NOMO-1 treated with DMSO at 0.1 percent for 48 hours (cell line): Measurements from ENCODE around the gene ITGB5.
"Not testable (repeated sequence)": the region's sequence is repeated elsewhere in the genome, so short reads cannot be mapped to it uniquely, and the experiment has no call there.

ENCODE experiments used
- DNase-seq: peaks from one replicate; lab custom pipeline; 2025; ENCODE audit not compliant: unreplicated experiment; lab: John Stamatoyannopoulos, UW

Gene ITGB5

DNA sequence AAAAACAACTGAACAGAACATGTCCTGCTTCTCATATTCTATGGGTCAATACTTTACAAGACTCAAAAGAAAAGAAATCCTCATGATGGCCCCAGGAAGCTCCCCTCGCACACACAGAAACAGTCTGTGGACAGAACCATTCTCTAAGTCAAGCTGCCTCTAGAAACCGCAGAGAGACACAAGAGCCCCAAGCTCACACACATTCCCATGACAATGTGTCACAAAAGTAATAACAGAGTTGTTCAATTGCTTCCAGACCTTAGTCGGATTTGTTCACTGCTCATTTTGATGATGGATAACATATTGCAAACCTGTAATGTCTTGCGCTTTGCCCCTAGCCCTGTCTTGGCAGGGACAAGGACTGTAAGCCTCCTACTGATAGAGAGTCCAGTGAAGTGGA lies 96.0 kb downstream of the ITGB5 start:
- no peak for DNase-seq

DNA sequence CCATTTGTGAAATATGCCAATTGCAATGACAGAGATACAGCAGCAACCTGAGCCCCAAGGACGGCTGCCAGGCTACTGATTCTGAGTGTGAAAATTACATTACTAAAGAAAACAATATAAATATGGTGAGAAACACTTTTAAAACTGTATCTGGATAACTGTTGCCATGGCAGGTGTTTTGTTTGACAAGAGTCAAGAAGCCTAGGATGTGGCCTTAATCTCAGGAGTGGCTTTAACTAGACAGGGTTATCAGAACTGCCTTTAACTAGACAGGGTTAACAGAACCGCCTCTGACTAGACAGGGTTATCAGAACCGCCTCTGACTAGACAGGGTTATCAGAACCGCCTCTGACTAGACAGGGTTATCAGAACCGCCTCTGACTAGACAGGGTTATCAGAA lies 98.1 kb downstream of the ITGB5 start:
- not testable (repeated sequence) for DNase-seq

DNA sequence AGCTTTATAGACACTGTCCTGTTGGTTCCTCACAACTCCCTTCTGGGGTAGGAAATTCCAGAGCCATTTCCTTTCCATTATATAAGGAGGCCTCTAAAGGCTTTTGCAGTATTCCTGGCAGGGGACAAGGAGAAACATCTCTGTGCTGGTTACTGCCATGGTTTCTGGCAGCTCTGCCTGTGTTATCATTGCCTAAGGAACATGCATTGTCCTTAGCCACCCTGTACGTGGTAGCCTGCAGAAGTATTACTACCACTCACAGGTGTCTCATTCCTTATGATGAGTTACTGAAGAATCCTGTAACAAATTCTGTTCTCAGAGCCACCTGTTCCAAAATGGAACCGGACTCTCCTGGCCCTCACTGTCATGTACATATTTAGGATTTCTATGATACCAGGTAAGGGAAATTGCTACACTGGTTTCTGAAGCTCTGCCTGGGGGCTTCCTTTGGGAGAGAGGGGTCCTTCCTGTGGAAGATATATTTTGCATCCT lies 98.9 kb downstream of the ITGB5 start:
- no peak for DNase-seq

DNA sequence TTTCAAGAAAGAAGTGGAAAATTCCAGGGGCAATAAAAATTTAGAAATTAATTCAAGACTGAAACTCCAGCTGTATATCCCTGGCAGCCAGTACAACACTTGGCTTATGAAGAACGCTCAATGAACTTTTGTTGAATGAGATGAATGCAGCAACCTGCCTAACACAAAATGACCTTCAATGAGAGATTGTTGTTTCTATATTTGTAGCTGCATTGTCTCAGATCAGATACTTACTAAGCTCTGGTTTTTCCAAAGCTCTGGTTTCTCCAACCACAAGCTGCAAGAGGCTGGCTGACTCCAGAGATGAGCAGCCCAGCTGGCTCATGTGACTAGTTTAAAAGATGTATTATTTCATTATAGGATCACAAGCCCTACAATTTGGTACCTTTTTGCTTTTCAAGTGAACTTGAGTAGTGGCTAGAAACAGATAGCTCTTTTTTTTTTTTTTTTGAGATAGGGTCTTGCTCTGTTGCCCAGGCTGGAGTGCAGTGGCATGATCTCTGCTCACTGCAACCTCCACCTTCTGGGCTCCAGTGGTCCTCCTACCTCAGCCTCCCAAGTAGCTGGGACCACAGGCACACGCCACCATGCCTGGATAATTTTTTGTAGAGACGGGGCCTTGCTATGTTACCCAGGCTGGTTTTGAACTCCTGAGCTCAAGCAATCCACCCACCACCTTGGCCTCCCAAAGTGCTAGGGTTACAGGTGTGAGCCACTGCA lies 99.5 kb downstream of the ITGB5 start:
- no peak for DNase-seq

DNA sequence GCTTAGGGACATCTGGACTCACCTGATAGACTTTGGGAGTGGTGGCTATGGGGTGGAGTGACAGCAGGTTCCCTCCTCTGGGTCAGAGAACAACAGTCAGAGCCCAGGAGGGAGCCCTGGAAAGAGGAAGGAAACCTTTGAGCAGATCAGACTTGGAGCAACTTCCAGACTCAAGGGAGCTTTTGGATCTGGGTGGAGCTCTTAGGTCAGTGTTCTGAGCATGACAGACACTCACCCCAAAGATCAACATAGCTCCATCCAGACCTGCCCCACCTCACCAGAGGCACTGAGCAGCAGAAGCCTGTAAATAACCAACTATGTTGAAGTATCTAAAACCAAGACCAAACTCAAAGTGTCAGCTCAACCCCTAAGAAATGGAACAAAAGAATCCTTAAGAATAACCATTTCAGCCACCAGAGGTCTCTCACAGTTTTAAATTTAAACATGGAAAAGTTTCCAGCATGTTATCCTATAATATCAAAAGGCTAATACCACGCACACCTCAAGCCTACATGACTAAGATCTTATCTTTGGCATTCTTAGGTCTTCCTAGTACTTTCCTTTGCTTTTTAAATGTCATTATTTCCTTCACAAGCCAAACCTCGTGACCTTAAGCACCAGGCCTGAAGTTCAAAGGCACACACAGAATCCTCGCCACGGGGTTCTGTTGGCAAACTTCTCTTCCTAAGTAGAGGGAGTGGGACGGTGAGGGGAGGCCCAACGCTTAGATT lies 100.5 kb downstream of the ITGB5 start:
- DNase-seq = no peak

DNA sequence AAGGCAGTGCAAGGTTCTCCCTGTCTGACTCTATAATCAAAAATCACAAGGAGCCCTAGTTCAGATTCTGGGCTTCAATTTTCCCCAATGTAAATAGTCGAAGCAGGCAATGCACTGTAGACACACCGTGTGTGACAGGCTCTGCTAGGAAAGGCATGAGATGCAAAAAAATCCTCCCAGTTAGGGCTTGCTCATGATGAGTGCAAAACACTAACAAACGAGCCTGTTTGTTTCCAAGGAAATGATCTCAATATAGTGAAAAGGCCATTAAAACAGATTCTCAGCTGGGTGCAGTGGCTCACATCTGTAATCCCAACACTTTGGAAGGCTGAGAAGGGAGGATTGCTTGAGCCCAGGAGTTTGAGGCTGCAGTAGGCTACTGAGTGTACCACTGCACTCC lies 101.2 kb downstream of the ITGB5 start:
- DNase-seq = no peak

DNA sequence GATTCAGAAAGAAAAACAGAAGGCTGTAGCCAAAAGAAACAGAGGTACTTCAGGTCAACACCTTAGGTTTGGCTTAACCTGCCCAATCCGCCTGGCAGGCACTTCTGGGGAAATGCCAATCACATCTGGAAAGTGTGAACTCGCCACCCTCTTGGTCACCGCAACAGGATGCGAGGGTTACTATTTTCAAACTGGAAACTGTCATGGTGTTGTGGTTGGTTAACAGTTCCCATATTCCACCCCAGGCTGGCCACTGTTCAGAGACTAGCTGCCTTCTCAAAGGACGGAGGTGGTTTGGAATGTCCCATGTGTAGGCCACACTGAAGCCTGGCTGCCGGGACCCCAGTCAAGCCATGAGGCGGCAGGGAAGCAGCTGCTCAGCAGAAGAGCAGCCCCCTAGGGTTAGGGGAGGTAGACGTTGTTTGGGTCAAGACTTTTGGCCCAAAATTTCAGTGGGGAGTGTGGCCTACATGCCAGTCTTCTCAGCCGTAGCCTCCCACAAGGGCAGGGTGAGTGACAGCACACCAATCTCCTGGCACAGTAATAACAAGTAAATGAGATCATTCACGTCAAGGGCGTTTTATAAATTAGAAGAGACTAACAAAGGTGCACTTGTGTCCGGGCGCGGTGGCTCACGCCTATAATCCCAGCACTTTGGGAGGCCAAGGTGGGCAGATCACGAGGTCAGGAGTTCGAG lies 102.3 kb downstream of the ITGB5 start:
- peak; percentile 60 for DNase-seq

DNA sequence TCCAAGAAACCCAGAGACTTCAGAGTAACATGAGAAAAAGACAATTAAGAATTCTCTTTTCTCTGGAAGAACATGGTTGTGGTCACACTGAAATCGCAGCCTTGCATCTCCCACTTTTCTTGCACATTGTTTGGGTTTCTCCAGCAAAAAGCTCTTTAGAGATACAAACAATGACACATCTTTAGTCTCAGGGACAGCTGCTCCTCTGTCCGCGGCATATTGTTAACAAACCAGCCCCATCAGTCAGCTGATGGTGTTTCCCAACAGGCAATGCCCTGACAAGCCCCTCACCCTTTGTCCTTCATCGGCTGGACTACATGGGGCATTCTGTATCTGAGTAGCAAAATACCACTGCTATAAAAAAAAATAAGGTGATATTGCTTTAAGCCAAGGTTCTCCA lies 103.5 kb downstream of the ITGB5 start:
- DNase-seq = no peak

DNA sequence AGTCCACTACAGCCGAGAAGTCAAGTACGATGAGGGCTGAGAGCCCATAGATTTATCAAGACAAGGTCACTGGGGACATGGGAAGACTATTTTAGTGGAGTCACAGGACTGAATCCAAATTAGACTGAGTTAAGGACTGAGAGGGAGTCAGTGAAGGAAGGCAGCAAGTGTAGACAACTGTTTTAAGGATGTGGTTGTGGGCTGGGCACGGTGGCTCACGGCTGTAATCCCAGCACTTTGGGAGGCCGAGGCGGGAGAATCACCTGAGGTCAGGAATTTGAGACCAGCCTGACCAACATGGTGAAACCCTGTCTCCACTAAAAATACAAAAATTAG lies 104.8 kb downstream of the ITGB5 start:
- DNase-seq = not testable (repeated sequence)

DNA sequence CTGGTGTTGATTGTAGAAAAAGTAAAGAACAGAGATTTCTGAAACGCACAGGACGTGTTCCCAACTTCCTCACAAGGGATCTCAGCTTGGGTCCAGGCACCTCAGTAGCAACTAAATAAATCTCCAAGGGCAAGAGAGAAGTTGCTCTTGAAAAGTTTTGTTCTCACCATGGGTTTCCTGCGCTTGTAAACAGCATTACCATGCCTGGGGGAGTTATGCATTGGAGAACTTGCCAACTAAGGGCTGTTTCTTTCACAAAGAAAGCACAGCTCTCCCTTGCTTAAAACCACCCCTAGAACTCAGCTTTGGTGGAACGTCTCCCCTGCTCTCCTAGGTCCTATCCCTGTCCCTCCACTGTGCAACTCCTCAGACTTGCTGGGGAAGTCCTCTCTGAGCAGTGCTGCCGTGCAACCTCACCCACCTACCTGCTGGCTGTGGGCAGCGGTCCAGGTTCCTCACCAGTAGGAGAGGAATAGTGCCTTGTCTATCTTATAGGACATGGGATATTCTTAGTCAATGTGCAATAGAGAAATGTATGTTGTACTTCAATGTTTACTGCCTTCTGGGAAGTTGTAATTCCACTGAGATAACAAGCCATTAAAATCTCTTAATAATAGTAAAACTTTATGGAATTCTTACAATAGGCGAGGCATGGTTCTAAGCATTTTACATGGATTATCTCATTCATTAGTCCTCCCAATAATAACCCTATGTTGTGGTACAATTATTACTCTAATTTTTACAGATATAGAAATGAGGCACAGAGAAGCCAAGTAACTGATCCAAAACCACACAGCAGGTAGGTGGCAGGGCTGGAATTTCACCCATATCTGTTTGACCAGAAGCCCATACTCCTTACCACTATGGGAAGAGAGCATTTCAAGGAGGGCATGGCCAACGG lies 105.4 kb downstream of the ITGB5 start:
- no peak for DNase-seq

DNA sequence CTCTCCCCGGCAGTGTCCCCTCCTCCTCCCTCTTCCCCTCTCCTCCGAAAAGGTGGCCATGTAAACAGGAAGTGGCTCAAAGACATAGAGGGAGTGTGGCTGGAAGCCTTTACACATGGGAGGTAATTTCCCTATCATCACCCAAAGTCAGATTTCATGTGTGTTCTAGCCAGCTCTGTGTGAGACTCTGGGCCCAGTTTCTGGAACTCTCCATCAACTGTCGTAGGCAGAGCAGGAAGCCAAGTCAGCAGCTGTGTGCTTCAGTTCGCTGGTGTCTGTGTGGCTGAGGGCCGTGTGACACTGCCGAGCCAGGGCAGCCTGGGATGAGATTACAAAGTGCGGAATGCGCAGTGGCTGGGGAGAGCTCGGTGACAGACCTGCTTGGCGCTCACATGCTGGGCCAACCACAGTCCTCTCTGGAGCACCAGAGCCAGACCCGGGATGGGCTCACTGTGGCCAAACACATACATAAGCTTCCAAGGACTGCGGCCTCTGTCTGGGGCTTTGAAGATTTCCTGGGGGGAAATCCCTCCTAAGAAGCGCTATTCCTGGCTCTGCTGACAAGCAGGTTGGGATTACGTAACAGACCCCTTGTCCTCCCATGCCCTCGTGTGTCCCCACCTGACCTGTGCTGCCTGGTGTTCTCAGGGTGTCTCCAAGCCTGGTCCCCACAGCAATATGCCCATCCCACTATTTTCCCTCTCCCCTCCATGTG lies 106.2 kb downstream of the ITGB5 start:
- no peak for DNase-seq

DNA sequence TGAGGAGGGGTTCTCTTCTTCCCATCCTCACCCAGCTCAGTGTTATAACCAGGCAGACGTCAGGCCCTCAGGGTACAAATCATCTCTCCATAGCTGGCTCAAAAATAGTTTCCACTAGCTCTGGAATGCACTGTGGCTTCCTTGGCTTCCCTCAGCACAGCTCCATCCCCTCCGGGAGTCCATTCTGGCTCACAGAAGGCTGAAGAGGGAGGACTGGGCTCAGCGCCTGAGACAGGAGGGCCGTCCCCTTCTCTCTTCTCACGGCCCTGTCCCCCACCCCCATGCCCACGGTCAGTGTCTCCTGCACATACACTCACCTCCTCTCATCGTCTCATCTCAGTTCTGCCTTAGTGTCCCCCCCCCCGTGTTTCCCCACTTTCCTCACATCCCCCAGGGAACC lies 106.8 kb downstream of the ITGB5 start:
- DNase-seq = no peak

DNA sequence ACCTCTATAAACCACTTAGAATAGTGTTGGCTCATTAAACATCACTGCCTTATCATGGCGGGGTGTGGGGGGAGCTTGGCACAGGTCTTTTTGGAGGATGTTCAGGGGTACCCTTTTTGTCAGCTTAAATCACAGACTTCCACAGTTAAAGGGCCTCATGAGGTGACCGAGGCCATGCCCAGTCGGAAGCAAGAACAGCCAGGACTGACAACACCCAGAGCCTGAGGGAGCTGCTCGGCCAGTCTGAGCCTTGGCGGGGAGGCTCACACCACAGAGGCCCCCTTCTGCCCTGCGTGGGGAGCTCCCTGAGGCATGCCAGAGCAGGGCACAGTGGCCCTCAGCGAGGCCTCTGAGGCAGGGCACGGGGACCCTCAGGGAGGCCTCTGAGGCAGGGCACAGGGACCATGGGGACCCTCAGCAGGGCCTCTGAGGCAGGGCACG lies 107.4 kb downstream of the ITGB5 start:
- DNase-seq = no peak

DNA sequence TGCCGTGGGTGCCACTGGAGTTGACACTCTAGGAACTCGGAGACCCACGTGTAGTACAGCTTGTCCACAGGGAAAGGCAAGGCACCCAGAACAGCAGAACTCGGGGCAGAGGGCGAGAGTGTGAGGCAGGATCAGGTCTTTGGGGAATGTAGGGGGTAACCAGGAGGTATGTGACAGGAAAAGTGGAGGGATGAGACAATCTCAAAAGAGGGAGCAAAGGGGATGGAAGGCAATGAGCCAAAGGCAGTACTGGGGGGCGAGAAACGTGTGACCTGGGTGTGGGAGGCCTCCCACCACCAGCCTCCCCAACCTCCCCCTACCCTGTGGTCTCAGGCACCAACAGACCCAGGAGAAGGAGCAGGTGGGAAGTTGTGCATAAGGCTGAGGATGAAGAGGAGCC lies 108.0 kb downstream of the ITGB5 start:
- no peak for DNase-seq

DNA sequence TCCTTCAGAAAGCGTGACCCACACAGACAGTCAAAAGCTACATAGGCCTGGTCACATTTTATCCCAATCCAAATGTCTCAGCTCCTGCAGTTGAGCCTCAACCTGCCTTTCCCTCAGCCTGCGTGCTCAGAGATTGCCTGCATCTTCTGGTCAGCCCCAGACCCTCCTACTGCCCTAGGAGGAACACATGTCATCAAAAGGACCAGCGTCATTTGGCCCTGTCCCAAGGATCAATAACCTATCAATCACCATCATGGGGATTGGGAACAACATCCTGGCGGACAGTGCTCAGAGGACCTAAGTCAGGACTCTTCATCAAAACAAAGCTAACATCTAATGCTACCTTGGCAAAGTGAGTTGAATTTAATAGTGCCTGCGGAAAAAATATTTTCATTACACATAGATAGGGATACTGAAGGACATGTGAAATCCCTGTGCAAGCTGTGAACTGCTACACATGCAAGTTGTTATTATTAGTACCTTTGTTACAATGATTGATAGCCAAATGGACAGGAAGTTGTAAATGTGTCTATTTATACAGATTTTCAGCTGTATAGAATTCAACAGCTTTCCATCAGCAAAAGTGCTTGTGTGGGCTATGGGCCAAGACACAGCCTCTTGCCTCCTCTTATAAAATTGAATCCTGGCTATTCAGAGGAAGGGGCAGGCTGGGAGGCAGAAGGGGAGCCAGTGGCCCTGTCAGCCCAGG lies 109.2 kb downstream of the ITGB5 start:
- DNase-seq = no peak

DNA sequence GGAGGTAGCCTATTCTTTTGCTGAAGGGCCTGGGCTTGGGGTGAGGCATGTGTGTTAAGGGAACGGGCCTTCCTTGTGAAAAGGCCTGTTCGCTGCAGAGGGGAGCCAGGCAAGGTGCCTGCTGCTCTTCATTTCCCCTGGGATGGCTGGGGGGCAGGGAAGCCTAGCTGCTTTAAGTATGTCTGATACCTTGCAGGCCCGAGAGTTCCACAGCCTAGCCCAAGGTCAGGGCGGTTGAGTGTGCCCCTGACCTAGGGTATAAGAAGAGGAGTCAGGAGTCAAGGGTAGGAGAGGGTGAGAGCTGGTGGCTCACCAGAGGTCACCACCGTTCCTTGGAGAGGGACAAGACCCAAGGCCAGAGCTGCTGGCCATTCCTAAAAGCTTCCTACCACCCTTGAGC lies 110.3 kb downstream of the ITGB5 start:
- no peak for DNase-seq

DNA sequence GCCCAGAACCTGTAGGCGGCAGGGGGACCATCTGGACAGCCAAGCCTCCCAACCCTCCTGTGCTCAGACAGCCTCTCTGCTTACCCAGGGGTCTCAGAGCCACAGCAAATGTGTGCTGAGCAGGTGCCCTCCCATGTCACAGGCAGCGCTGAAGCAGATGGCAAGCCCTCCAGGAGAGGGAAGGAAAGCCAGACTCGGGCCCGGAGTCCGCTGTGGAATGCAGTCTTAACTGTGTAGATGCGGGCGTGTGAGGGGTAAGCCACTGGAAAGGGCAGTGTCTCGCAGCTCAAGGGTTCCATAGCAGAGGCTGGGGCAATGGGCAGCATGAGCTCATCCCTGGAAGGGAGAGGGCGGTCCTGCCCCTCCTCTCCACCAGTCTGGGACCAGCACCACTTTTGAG lies 111.3 kb downstream of the ITGB5 start:
- DNase-seq = no peak

DNA sequence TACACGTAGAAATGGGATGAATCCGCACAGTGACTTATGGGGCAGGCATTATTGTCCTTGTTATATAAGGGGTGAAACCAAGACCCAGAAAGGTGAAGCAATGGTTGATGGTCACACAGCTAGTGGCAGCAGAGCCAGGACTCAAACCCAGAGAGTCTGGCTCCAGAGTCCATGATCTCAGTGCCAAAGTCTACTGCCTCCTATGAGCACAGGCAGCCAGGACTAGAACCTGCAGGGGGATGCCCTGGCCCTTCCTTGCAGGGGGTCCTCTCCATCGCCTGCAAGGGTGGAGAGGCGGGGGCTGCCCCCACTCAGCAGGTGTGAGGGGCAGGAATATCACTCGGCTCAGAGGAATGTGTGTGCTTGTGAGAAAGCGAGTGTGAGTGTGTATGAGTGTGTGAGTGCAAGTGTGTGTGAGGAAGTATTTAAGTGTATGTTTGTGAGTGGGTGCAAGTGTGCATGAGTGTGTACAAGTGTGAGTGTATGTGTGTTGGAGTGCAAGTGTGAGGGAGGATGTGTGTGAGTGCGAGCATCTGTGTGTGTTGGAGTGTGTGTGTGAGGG lies 112.2 kb downstream of the ITGB5 start:
- no peak for DNase-seq

DNA sequence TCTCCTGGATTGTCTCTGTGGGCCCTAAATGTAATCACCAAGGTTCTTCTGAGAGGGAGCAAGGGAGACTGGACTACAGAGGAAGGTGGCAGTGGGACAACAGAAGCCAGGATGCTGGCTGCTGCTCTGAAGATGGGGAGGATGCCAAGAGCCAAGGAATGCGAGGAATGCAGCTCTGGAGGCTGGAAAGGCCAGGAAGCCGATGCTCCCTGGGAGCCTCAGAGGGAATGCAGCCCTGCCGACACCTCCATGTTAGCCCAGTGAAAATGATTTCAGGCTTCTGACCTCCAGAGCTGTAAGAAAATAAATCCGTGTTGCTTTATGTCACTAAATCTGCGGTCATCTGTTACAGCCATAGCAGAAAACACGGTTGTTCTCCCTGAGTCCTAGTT lies 112.8 kb downstream of the ITGB5 start:
- DNase-seq = no peak
